Middle frontal gyrus (tissue), 1 donor: ENCODE data around the gene ASTN2.

ENCODE experiments used
- DNase-seq: peaks from one replicate; pipeline ENCODE4 v3.0.0-alpha.2; 2015; ENCODE audit warnings: low spot score; ENCODE audit errors: extremely low spot score

The ASTN2 gene

GRCh38 chr9:116546711-116547581 is 867.9 kb downstream of the ASTN2 start:
- no peak for DNase-seq

DNA sequence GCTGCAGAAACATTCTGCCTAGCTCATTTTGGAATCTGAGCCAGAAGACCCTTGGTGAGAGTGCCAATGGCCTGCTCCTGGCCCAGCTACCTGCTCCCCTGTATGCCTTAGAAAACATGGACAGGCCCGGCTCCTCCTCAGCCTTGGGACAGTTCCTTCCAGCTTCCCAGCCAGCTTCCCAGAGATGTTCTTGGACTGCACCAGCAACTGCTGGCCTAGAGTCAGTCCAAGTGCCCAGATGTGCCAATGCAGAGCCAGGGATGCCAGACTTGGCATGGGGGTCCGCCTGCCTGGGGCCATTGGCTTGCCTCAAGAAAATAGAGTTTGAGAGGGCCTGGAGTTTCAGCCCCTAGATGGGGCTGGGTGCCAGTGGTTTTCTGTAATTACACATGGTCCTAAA is 870.0 kb downstream of the ASTN2 start:
- DNase-seq, result no peak

GRCh38 chr9:116543731-116544400 is 871.0 kb downstream of the ASTN2 start:
- no peak for DNase-seq

GRCh38 chr9:116541402-116541801 is 873.5 kb downstream of the ASTN2 start:
- DNase-seq, result no peak

- no peak for DNase-seq
Observed at GRCh38 chr9:116539549-116539948, 875.3 kb downstream of the ASTN2 start.

- DNase-seq, result no peak
Observed at GRCh38 chr9:116525611-116526010, 889.2 kb downstream of the ASTN2 start.

DNA sequence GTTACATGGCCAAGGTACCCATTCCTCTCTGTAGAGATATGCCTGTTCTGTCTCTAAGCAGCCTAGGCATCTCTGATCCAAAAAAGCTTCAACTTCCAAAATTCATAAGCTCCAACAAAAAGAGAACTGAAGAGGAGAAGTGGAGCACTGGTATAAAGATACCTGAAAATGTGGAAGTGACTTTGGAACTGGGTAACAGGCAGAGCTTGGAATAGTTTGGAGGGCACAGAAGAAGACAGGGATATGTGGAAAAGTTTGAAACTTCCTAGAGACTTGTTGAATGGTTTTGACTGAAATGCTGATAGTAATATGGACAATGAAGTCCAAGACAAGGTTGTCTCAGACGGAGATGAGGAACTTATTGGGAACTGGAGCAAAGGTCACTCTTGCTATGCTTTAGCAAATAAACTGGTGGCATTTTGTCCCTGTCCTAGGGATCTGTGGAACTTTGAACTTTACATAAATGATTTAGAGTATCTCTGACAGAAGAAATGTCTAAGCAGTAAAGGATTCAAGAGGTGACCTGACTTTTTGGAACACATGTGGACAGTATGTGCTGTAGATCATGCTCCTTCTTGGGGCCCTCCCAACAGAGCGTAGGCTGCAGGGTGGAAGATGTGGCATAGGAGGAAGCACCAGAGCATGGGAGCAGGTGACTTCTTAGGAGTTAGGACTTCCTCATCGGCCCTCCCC is 889.9 kb downstream of the ASTN2 start:
- DNase-seq, result no peak

GRCh38 chr9:116520218-116520617 is 894.6 kb downstream of the ASTN2 start:
- no peak for DNase-seq

DNA sequence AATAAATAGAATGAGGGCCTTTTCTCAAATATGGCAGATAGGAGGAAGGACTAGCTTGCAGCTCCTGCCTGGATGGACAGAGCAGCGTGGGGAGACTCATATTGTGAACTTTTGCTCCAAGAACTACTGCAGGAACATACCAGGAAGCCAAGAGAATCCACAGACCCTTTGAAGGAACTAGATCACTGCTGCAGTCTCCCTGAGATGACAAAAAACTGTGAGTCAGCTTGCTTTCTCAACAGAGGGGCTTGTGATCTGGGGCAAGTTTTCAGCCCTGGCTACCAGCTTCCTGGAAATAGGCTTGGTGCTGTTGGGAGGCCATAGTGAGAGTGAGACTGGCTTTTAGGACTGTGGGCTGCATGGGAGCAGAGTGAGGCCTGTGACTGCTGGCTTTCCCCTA is 898.4 kb downstream of the ASTN2 start:
- DNase-seq, result no peak

DNA sequence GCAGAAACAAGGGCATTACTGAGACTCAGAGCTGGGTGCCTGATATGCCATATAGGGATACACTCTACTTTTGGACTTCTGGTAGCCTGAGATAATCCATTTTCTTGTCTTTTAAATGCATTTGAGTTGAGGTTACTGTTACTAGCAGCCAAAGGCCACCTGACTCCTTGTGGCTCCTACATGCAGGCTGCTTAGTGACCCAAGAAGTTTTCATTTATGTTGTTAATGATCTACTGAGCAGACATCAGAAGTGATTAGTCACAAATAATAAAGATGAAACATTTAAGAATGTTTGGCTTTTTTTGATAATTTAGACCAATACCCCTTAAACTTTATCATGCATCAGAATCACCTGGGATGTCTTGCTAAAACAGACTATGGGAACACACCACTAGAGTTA is 899.3 kb downstream of the ASTN2 start:
- DNase-seq, result no peak

DNA sequence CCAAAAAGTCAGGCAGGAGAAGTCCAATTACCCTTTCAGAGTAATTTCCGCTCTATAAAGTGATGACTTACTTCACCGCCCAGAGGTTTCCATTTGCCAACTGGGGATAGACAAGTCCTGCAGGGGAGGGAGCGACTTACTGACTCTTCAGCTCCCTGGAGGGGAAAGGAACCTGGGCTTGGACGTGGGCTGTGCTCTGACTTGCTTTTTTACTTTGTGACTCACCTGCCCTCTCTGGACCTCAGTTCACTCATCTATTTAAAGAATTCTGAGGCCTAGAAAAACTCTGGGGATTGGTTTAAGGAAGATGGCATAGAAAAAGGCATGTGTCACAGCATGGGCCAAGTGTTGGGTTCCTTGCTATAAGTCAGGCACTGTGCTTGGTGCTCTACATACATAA is 908.2 kb downstream of the ASTN2 start:
- no peak for DNase-seq

DNA sequence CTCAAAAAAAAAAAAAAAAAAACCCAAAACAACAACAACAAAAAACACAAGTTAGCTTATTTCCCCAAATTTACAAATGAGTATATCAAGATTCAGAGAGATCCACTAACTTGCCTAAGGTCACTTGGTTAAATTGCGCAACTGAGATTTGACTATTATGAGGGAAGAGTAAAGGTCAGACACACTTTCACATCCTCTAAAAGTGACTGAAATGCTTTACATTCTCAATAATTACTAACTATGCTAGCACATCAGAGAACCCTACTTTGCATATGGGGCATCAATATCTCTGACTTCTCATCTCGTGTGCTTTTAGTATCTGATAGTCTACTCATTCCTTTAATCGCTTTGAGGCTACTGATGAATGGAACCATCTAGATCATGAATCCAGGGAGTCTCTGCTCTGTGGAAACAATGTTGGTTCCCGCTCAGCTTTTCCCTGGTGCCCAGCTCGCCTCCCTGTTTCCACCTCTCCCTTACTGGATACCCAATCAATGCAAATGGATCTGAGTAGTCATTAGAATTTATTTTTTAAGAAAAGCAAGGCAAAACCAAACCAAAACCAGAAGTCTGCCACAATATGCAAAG is 909.9 kb downstream of the ASTN2 start:
- DNase-seq, result no peak

- no peak for DNase-seq
Observed at GRCh38 chr9:116504081-116504480, 910.8 kb downstream of the ASTN2 start.

GRCh38 chr9:116502746-116503145 is 912.1 kb downstream of the ASTN2 start:
- DNase-seq, result no peak

- no peak for DNase-seq
Observed at GRCh38 chr9:116501871-116502270, 913.0 kb downstream of the ASTN2 start.

- no peak for DNase-seq
Observed at GRCh38 chr9:116499986-116500871, 914.6 kb downstream of the ASTN2 start.

DNA sequence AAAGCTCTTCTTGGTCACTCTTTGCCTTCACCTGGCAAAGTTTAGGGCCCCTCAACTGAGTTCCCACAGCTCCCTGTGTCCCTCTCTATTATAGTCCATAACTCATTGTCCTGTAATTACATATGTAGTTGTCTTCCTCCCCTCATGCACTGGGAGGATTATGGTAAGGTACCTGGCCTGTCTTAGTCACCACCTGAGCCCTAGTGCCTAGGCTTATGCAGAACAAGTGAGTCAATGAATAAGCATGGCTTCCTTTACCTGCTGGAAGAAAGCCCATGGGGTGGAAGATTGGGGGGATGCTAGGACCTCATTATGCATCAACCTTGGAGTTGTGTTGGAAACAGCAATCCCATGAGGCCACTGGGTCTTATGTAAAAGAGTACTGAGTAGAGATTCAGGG is 915.4 kb downstream of the ASTN2 start:
- no peak for DNase-seq

- no peak for DNase-seq
Observed at GRCh38 chr9:116497095-116497890, 917.6 kb downstream of the ASTN2 start.

GRCh38 chr9:116496167-116496566 is 918.7 kb downstream of the ASTN2 start:
- no peak for DNase-seq

DNA sequence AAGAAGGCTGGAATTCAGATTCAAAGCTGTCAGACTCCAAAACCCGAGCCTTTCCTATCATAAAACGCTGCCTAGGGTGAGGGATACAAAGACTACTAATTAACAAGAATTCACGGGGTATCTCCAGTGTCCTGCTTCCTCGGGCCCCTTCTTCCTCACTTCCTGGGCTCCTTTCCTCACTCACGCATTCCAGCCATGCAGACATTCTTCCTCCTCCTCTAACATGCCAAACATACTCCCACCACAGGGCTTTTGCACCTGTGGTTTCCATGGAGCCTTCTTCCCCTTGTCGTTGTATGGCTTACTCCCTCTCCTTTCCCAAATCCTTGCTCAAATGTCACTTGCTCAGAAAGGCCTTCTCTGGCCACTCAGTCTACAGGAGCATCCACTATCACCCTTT is 919.1 kb downstream of the ASTN2 start:
- DNase-seq, result no peak
